SK-N-SH treated with all-trans-retinoic acid at 6 μM for 48 hours (cell line): ENCODE data around the gene EVC.

ENCODE experiments used
- ATAC-seq: fragments of 200-7000 bp; cut with Tn5 transposase; 3 replicates; pipeline ENCODE4 v1.9.1; 2020; ENCODE audit warnings: mild to moderate bottlenecking, moderate library complexity
- ARNTL ChIP-seq: fragments of 450-650 bp; formaldehyde crosslinking; IDR thresholded peaks from 2 replicates; pipeline ENCODE4 v1.5.0; 2020; ENCODE audit warnings: low read depth, mild to moderate bottlenecking, moderate library complexity, borderline replicate concordance
- CSDC2 ChIP-seq: fragments of 250-450 bp; sonication (Bioruptor Pico); IDR thresholded peaks from 2 replicates; pipeline ENCODE4 v1.5.0; 2020; ENCODE audit warnings: mild to moderate bottlenecking, moderate library complexity
- ESRRG ChIP-seq: fragments of 250-450 bp; sonication (Bioruptor Pico); IDR thresholded peaks from 2 replicates; pipeline ENCODE4 v1.6.1; 2021; ENCODE audit warnings: mild to moderate bottlenecking
- GLIS3 ChIP-seq: fragments of 250-450 bp; sonication (Bioruptor Pico); IDR thresholded peaks from 2 replicates; pipeline ENCODE4 v1.5.0; 2020; ENCODE audit warnings: mild to moderate bottlenecking, moderate library complexity
- ISL1 ChIP-seq: fragments of 250-450 bp; sonication (Bioruptor Pico); IDR thresholded peaks from 2 replicates; pipeline ENCODE4 v2.1.2; 2022; ENCODE audit warnings: mild to moderate bottlenecking, moderate library complexity
- PPARA ChIP-seq: fragments of 250-450 bp; sonication (Bioruptor Pico); IDR thresholded peaks from 2 replicates; pipeline ENCODE4 v1.5.0; 2020; ENCODE audit warnings: mild to moderate bottlenecking, borderline replicate concordance
- SNAI2 ChIP-seq: fragments of 250-450 bp; sonication (Bioruptor Pico); IDR thresholded peaks from 2 replicates; pipeline ENCODE4 v1.5.0; 2020; ENCODE audit warnings: mild to moderate bottlenecking, moderate library complexity
- TCF4 ChIP-seq: fragments of 250-450 bp; sonication (Bioruptor Pico); IDR thresholded peaks from 2 replicates; pipeline ENCODE4 v1.8.0; 2021; ENCODE audit warnings: mild to moderate bottlenecking, moderate library complexity, borderline replicate concordance
- TOX ChIP-seq: fragments of 250-450 bp; sonication (Bioruptor Pico); IDR thresholded peaks from 2 replicates; pipeline ENCODE4 v1.8.0; 2021; ENCODE audit warnings: mild to moderate bottlenecking, moderate library complexity, borderline replicate concordance
- ZC3H10 ChIP-seq: fragments of 250-450 bp; sonication (Bioruptor Pico); IDR thresholded peaks from 2 replicates; pipeline ENCODE4 v1.5.1; 2021; ENCODE audit warnings: mild to moderate bottlenecking, moderate library complexity
- ZFP3 ChIP-seq: fragments of 250-450 bp; sonication (Bioruptor Pico); IDR thresholded peaks from 2 replicates; pipeline ENCODE4 v1.5.0; 2020; ENCODE audit warnings: mild to moderate bottlenecking, moderate library complexity
- ZNF565 ChIP-seq: fragments of 450-650 bp; formaldehyde crosslinking; conservative IDR thresholded peaks from 2 replicates; pipeline ENCODE4 v1.5.0; 2020; ENCODE audit warnings: low read depth, mild to moderate bottlenecking, moderate library complexity
- ZNF8 ChIP-seq: fragments of 450-650 bp; formaldehyde crosslinking; IDR thresholded peaks from 2 replicates; pipeline ENCODE4 v1.5.0; 2020; ENCODE audit warnings: mild to moderate bottlenecking, moderate library complexity
- TF ChIP-seq, protein P1 (sequence below): fragments of 250-450 bp; sonication (Bioruptor Pico); IDR thresholded peaks from 2 replicates; pipeline ENCODE4 v1.5.1; 2021; ENCODE audit warnings: mild to moderate bottlenecking, moderate library complexity
- TF ChIP-seq, protein P2 (sequence below): fragments of 250-450 bp; sonication (Bioruptor Pico); IDR thresholded peaks from 2 replicates; pipeline ENCODE4 v1.5.0; 2020; ENCODE audit warnings: mild to moderate bottlenecking, moderate library complexity
- TF ChIP-seq, protein P3 (sequence below): fragments of 250-450 bp; sonication (Bioruptor Pico); IDR thresholded peaks from 2 replicates; pipeline ENCODE4 v1.8.0; 2021; ENCODE audit warnings: low read depth, mild to moderate bottlenecking, moderate library complexity, borderline replicate concordance
- TF ChIP-seq, protein P4 (sequence below): fragments of 250-450 bp; sonication (Bioruptor Pico); IDR thresholded peaks from 2 replicates; pipeline ENCODE4 v1.5.1; 2020; ENCODE audit warnings: low read depth, mild to moderate bottlenecking, moderate library complexity
- TF ChIP-seq, protein P5 (sequence below): fragments of 250-450 bp; sonication (Bioruptor Pico); IDR thresholded peaks from 2 replicates; pipeline ENCODE4 v1.8.0; 2020; ENCODE audit warnings: mild to moderate bottlenecking, moderate library complexity, borderline replicate concordance

The EVC gene

DNA sequence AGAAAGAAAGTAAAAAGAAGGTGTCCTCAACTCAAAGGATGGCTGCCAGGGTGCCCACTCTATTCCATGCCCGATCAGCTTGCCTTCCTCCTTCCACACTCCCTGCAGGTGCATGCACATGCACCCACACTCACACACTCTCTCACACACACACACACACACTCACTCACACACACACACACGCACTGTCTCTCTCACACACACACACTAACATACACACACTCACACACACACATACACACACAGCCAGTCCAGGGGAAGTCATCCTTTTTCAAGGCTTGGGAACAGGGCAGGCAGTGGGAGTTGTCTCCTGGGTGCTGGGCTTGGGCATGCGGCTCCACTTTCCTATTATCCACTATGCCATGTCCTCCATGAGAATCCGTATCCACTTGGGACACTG lies 131.5 kb downstream of the EVC start (continued):
- TF ChIP-seq, protein P1, sequence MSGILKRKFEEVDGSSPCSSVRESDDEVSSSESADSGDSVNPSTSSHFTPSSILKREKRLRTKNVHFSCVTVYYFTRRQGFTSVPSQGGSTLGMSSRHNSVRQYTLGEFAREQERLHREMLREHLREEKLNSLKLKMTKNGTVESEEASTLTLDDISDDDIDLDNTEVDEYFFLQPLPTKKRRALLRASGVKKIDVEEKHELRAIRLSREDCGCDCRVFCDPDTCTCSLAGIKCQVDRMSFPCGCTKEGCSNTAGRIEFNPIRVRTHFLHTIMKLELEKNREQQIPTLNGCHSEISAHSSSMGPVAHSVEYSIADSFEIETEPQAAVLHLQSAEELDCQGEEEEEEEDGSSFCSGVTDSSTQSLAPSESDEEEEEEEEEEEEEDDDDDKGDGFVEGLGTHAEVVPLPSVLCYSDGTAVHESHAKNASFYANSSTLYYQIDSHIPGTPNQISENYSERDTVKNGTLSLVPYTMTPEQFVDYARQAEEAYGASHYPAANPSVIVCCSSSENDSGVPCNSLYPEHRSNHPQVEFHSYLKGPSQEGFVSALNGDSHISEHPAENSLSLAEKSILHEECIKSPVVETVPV (CRISPR knock-in tag), result no peak
- TF ChIP-seq GLIS3 (CRISPR knock-in tag), result no peak
- no peak for TF ChIP-seq SNAI2 (CRISPR knock-in tag)
- no peak for TF ChIP-seq ESRRG (CRISPR knock-in tag)
- TF ChIP-seq ARNTL, result no peak
- no peak for TF ChIP-seq PPARA
- no peak for TF ChIP-seq TCF4 (CRISPR knock-in tag)

DNA sequence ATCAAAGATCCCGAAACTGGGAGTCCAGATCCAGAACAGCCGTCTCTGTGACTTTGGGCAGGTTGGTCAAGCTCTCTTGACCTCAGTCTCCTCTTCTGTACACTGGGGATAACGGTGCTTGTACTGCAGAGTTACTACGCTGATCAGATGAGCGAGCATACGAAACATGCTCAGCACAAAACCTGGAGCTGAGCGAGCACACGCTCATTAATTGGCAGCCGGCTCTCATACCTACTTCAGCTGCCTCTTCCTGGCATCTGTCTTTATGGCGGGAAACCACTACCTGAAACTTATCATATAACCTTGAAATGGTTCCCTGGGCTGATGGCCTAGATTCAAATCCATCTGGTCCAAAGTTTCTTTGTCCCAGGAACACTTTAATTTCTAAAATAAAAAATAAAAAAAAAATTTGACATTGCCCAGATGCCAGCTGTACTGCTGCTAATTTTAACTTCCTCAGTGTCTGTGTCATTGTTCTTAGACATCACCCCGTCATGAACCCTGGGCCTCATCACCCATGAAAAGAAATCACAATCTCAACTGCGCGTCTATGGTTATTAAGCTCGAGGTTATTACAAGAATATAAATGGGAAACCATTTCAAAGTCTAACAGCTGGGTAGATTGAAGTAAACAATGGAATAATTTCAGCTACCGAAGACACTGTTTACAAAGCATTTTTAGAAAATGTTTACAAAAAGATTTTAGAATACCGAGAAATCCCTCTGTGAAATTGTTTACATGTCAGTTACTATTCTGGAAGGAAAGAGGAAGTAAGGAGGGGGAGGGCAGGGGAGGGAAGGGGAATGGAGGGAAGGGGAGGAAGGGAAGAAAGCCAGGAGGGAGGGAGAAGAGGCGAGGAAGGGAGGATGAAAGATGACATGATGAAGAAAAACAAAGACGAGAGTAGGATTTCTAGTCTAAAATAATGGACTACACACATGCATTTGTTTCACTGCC lies 132.9 kb downstream of the EVC start:
- TF ChIP-seq ISL1 (CRISPR knock-in tag) (no peak), CSDC2 (CRISPR knock-in tag) (no peak), ZNF8 (CRISPR knock-in tag) (no peak), ARNTL (no peak), TOX (CRISPR knock-in tag) (no peak), TCF4 (CRISPR knock-in tag) (no peak), PPARA (no peak), ZNF565 (CRISPR knock-in tag) (no peak), ESRRG (CRISPR knock-in tag) (no peak), SNAI2 (CRISPR knock-in tag) (no peak), ZFP3 (CRISPR knock-in tag) (no peak), ZC3H10 (CRISPR knock-in tag) (no peak)
- TF ChIP-seq, protein P2, sequence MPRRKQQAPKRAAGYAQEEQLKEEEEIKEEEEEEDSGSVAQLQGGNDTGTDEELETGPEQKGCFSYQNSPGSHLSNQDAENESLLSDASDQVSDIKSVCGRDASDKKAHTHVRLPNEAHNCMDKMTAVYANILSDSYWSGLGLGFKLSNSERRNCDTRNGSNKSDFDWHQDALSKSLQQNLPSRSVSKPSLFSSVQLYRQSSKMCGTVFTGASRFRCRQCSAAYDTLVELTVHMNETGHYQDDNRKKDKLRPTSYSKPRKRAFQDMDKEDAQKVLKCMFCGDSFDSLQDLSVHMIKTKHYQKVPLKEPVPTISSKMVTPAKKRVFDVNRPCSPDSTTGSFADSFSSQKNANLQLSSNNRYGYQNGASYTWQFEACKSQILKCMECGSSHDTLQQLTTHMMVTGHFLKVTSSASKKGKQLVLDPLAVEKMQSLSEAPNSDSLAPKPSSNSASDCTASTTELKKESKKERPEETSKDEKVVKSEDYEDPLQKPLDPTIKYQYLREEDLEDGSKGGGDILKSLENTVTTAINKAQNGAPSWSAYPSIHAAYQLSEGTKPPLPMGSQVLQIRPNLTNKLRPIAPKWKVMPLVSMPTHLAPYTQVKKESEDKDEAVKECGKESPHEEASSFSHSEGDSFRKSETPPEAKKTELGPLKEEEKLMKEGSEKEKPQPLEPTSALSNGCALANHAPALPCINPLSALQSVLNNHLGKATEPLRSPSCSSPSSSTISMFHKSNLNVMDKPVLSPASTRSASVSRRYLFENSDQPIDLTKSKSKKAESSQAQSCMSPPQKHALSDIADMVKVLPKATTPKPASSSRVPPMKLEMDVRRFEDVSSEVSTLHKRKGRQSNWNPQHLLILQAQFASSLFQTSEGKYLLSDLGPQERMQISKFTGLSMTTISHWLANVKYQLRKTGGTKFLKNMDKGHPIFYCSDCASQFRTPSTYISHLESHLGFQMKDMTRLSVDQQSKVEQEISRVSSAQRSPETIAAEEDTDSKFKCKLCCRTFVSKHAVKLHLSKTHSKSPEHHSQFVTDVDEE, result no peak
- TF ChIP-seq, protein P3, sequence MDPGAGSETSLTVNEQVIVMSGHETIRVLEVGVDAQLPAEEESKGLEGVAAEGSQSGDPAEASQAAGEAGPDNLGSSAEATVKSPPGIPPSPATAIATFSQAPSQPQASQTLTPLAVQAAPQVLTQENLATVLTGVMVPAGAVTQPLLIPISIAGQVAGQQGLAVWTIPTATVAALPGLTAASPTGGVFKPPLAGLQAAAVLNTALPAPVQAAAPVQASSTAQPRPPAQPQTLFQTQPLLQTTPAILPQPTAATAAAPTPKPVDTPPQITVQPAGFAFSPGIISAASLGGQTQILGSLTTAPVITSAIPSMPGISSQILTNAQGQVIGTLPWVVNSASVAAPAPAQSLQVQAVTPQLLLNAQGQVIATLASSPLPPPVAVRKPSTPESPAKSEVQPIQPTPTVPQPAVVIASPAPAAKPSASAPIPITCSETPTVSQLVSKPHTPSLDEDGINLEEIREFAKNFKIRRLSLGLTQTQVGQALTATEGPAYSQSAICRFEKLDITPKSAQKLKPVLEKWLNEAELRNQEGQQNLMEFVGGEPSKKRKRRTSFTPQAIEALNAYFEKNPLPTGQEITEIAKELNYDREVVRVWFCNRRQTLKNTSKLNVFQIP (CRISPR knock-in tag), result no peak
- TF ChIP-seq, protein P1 (CRISPR knock-in tag), result no peak
- TF ChIP-seq, protein P4, sequence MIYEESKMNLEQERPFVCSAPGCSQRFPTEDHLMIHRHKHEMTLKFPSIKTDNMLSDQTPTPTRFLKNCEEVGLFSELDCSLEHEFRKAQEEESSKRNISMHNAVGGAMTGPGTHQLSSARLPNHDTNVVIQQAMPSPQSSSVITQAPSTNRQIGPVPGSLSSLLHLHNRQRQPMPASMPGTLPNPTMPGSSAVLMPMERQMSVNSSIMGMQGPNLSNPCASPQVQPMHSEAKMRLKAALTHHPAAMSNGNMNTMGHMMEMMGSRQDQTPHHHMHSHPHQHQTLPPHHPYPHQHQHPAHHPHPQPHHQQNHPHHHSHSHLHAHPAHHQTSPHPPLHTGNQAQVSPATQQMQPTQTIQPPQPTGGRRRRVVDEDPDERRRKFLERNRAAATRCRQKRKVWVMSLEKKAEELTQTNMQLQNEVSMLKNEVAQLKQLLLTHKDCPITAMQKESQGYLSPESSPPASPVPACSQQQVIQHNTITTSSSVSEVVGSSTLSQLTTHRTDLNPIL (CRISPR knock-in tag), result no peak
- TF ChIP-seq, protein P5, sequence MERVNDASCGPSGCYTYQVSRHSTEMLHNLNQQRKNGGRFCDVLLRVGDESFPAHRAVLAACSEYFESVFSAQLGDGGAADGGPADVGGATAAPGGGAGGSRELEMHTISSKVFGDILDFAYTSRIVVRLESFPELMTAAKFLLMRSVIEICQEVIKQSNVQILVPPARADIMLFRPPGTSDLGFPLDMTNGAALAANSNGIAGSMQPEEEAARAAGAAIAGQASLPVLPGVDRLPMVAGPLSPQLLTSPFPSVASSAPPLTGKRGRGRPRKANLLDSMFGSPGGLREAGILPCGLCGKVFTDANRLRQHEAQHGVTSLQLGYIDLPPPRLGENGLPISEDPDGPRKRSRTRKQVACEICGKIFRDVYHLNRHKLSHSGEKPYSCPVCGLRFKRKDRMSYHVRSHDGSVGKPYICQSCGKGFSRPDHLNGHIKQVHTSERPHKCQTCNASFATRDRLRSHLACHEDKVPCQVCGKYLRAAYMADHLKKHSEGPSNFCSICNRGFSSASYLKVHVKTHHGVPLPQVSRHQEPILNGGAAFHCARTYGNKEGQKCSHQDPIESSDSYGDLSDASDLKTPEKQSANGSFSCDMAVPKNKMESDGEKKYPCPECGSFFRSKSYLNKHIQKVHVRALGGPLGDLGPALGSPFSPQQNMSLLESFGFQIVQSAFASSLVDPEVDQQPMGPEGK (CRISPR knock-in tag), result no peak
- TF ChIP-seq, all 23 proteins: peak for 0
- ATAC-seq, result no peak
